K562 (cell line): ENCODE measurements around the gene TIMM10. TPM values are rescaled to one million over a fixed set of nuclear protein-coding genes. Genes with fewer than 3 reads are reported as not detected.

ENCODE experiments used
- ATAC-seq: fragments of 200-7000 bp; cut with Tn5 transposase; 3 replicates; pipeline ENCODE4 v1.9.1; 2020; ENCODE audit warnings: moderate library complexity
- BruUV-seq: library from RNA; stranded (reverse); fragments of 400-500 nt; replicated peaks from 2 replicates; lab custom pipeline; 2021; lab: Mats Ljungman, UMichigan
- CTCF ChIA-PET: fragments of 300-600 bp; formaldehyde crosslinking; extraction: SDS; loops from one replicate; lab custom pipeline; 2021; ENCODE audit warnings: low intra/inter-chr PET ratio; lab: Yijun Ruan, JAX
- POLR2A ChIA-PET: fragments of 300-600, 350-650 bp; sonication (Branson Sonifier 250); formaldehyde crosslinking; extraction: SDS; loops from one replicate; lab custom pipeline; 2021; ENCODE audit warnings: antibody characterized with exemption, inconsistent platforms; lab: Yijun Ruan, JAX
- DNase-seq, 4 experiments: peaks; one replicate each; pipeline versions ENCODE4 v3.0.0 to v3.0.0-alpha.2; 2011 to 2018; ENCODE audit warnings: low spot score in 3 of 4, mixed read lengths in 3 of 4; ENCODE audit errors: extremely low read depth in 1 of 4
- FAIRE-seq: peaks from 2 replicates; lab custom pipeline; 2011; peaks lifted over from hg19 to GRCh38; lab: Jason Lieb, UNC
- H2AFZ ChIP-seq: 2 replicates; pipeline ENCODE4 v1.6.0; 2011; ENCODE audit warnings: low read depth, low read length, control low read depth, inconsistent platforms
- H3K27ac ChIP-seq: fragments of 200-600 bp; 3 replicates; pipeline ENCODE4 v1.8.0; 2011; ENCODE audit warnings: low read depth, mild to moderate bottlenecking, control low read depth, inconsistent platforms, low read length, moderate library complexity, mixed read lengths; ENCODE audit errors: extremely low read depth
- H3K27me3 ChIP-seq, 2 experiments: fragments of 300-600 bp in 1 of 2; 2 replicates in 1 of 2; 3 replicates in 1 of 2; pipeline versions ENCODE4 v1.6.0 to v1.8.0; 2011; ENCODE audit warnings: inconsistent platforms in 2 of 2, low read length in 2 of 2, mild to moderate bottlenecking in 1 of 2, mixed read lengths in 1 of 2, moderate library complexity in 1 of 2; ENCODE audit not compliant: control insufficient read depth in 2 of 2, insufficient read depth in 2 of 2
- H3K36me3 ChIP-seq: fragments of 300-600 bp; 3 replicates; pipeline ENCODE4 v1.8.0; 2011; ENCODE audit warnings: mild to moderate bottlenecking, low read length, inconsistent platforms; ENCODE audit not compliant: control insufficient read depth, insufficient read depth
- H3K4me1 ChIP-seq, 2 experiments: fragments of 200-600 bp in 1 of 2; replicated peaks in 1 of 2; 2 replicates in 1 of 2; 3 replicates in 1 of 2; pipeline versions ENCODE4 v1.5.1 to v1.8.0; 2011; ENCODE audit warnings: inconsistent platforms in 2 of 2, low read length in 2 of 2, mild to moderate bottlenecking in 1 of 2, mixed read lengths in 1 of 2, moderate library complexity in 1 of 2; ENCODE audit not compliant: control insufficient read depth in 2 of 2, insufficient read depth in 2 of 2
- H3K4me2 ChIP-seq: 2 replicates; pipeline ENCODE4 v1.6.1; 2011; ENCODE audit warnings: low read length, control low read depth, inconsistent platforms, mixed read lengths; ENCODE audit not compliant: insufficient read depth
- H3K4me3 ChIP-seq: fragments of 200-600 bp; sonication (generic), shearing (Covaris generic); 2 replicates; pipeline ENCODE4 v1.5.1; 2016; ENCODE audit warnings: control low read depth, inconsistent platforms
- H3K79me2 ChIP-seq: fragments of 200-600 bp; 3 replicates; pipeline ENCODE4 v1.8.0; 2011; ENCODE audit warnings: low read length, inconsistent platforms; ENCODE audit not compliant: control insufficient read depth, insufficient read depth
- H3K9ac ChIP-seq, 2 experiments: 2 replicates each; pipeline versions ENCODE4 v1.6.0 to v1.6.1; 2011; ENCODE audit warnings: low read depth in 2 of 2, low read length in 2 of 2, control low read depth in 1 of 2, inconsistent platforms in 1 of 2, mild to moderate bottlenecking in 1 of 2, mixed read lengths in 1 of 2; ENCODE audit not compliant: insufficient read depth in 1 of 2
- H3K9me1 ChIP-seq: one replicate; pipeline ENCODE4 v1.6.0; 2011; ENCODE audit warnings: inconsistent platforms, mild to moderate bottlenecking, low read length, moderate library complexity; ENCODE audit not compliant: control insufficient read depth, insufficient read depth
- H3K9me3 ChIP-seq: replicated peaks from 2 replicates; pipeline ENCODE4 v1.5.1; 2011; ENCODE audit warnings: low read depth, low read length, inconsistent platforms; ENCODE audit not compliant: control insufficient read depth, insufficient read depth
- H4K20me1 ChIP-seq: replicated peaks from 2 replicates; pipeline ENCODE4 v1.6.1; 2011; ENCODE audit warnings: low read length, inconsistent platforms, mixed read lengths; ENCODE audit not compliant: control insufficient read depth, insufficient read depth
- E2F4 ChIP-seq: sonication (generic); formaldehyde crosslinking; IDR thresholded peaks from 2 replicates; pipeline ENCODE4 v1.8.0; 2022; ENCODE audit warnings: mild to moderate bottlenecking, low read depth, missing genetic modification reagents
- ERF ChIP-seq: fragments of 450-650 bp; formaldehyde crosslinking; IDR thresholded peaks from 2 replicates; pipeline ENCODE4 v1.4.0; 2020; ENCODE audit warnings: mild to moderate bottlenecking, mixed read lengths
- FOXP1 ChIP-seq: sonication (generic); formaldehyde crosslinking; IDR thresholded peaks from 2 replicates; pipeline ENCODE4 v1.8.0; 2022; ENCODE audit warnings: mild to moderate bottlenecking, missing genetic modification reagents
- GTF2A2 ChIP-seq: IDR thresholded peaks from 2 replicates; pipeline ENCODE4 v1.6.1; 2016; ENCODE audit warnings: mild to moderate bottlenecking, missing genetic modification characterization, missing compliant biosample characterization
- POLR2H ChIP-seq: IDR thresholded peaks from 2 replicates; pipeline ENCODE4 v1.6.1; 2016; ENCODE audit warnings: missing genetic modification characterization, low read depth, mild to moderate bottlenecking, control low read depth, missing compliant biosample characterization, moderate library complexity
- PPARD ChIP-seq: fragments of 250-450 bp; sonication (Bioruptor Pico); IDR thresholded peaks from 2 replicates; pipeline ENCODE4 v1.8.0; 2022; ENCODE audit warnings: inconsistent platforms, mild to moderate bottlenecking, moderate library complexity
- RBFOX2 ChIP-seq: fragments of 200-400 bp; formaldehyde crosslinking; IDR thresholded peaks from 2 replicates; pipeline ENCODE4 v1.6.1; 2017; ENCODE audit warnings: low read depth, mild to moderate bottlenecking, low read length, moderate library complexity
- TEAD2 ChIP-seq: fragments of 450-650 bp; IDR thresholded peaks from 2 replicates; pipeline ENCODE4 v1.6.1; 2016; ENCODE audit warnings: missing genetic modification characterization, control low read depth, missing compliant biosample characterization
- THRB ChIP-seq: fragments of 450-650 bp; formaldehyde crosslinking; conservative IDR thresholded peaks from 2 replicates; pipeline ENCODE4 v1.4.0; 2022; ENCODE audit warnings: mild to moderate bottlenecking, missing genetic modification characterization
- U2AF2 ChIP-seq: fragments of 200-400 bp; formaldehyde crosslinking; optimal IDR thresholded peaks from 2 replicates; pipeline ENCODE3; 2017; ENCODE audit warnings: low read depth, mild to moderate bottlenecking, low read length
- ZBTB43 ChIP-seq: sonication (generic); formaldehyde crosslinking; IDR thresholded peaks from 2 replicates; pipeline ENCODE4 v1.8.0; 2023; ENCODE audit warnings: mild to moderate bottlenecking, missing genetic modification reagents
- ZBTB49 ChIP-seq: sonication (generic); formaldehyde crosslinking; IDR thresholded peaks from 2 replicates; pipeline ENCODE4 v1.8.0; 2022; ENCODE audit warnings: missing genetic modification reagents, mild to moderate bottlenecking, borderline replicate concordance
- ZNF830 ChIP-seq: fragments of 250-450 bp; sonication (Bioruptor Pico); IDR thresholded peaks from 2 replicates; pipeline ENCODE4 v1.5.0; 2021; ENCODE audit warnings: mild to moderate bottlenecking
- WGBS: fragments of 100-300 bp; shearing (Covaris generic); methylation state at CpG from one replicate; pipeline ENCODE4 v1.1.6; 2016; ENCODE audit warnings: low coverage, mixed read lengths; ENCODE audit not compliant: insufficient coverage; ENCODE audit errors: missing lambda C conversion rate; 5-methylcytosine and 5-hydroxymethylcytosine counted together
- in situ Hi-C: fragments of 300-500 bp; cut with MboI; formaldehyde crosslinking; loops from 4 replicates; pipeline ENCODE4 v1.15.0; 2018; ENCODE audit warnings: inconsistent platforms, mixed read lengths
- intact Hi-C: fragments of 100-400 bp; cut with micrococcal nuclease; formaldehyde crosslinking; loops from 2 replicates; pipeline ENCODE4 v1.14.2; 2022
- polyA plus RNA-seq, 8 experiments: library from polyadenylated mRNA; depleted of rRNA in 4 of 8; stranded (reverse) in 5 of 8; unstranded in 3 of 8; fragments of >200 nt; fragmentation: Nextera tagmentation in 2 of 8; fragmentation: Illumina TruSeq in 1 of 8; extraction: Ambion mirVana in 2 of 8; extraction: Trizol in 1 of 8; gene quantifications; 2 replicates each; pipeline versions ENCODE4 v1.2.1 to v1.2.3, GENCODE V29; 2011 to 2014; ENCODE audit warnings: inconsistent platforms in 1 of 8, missing spikeins in 1 of 8
- total RNA-seq, 7 experiments: library from RNA; depleted of rRNA in 6 of 7; stranded (reverse); fragments of >200 nt in 6 of 7; fragmentation: Illumina TruSeq in 2 of 7; extraction: Trizol in 2 of 7; gene quantifications; 2 replicates each; pipeline versions ENCODE4 v1.2.1 to v1.2.3, GENCODE V29; 2011 to 2021; ENCODE audit warnings: low replicate concordance in 1 of 7

Gene TIMM10
- total and polyA plus RNA-seq, 9 of the 15 experiments (the other 6 are each of a cell fraction or from before 2014, with no cell fraction given) = 109 to 553 (median 172) TPM

GRCh38 chr11:57504511-57504910 is 26.0 kb downstream of the TIMM10 start:
- Histone ChIP-seq H2AFZ (no peak overlapping the region), H3K4me3 (no peak overlapping the region), H3K4me1 (peaks cover 12 to 17% of the 10 kb centered on the region in 2 experiments), H3K27ac (no peak overlapping the region), H3K9ac (no peak overlapping the region), H3K79me2 (peaks cover 11% of the 10 kb centered on the region; the same call in 2 of the 3 replicates), H3K27me3 (no peaks in the 10 kb centered on the region), H3K9me1 (no peaks in the 10 kb centered on the region), H3K4me2 (no peak overlapping the region), H4K20me1 (peaks cover 14% of the 10 kb centered on the region), H3K9me3 (no peaks in the 10 kb centered on the region), H3K36me3 (peaks cover 65% of the 10 kb centered on the region)
- intact Hi-C loops (no loop called here), in situ Hi-C loops (no loop called here)
- BruUV-seq = no TSS peak
- WGBS = 89% methylated on average over 4 of the region's 4 CpGs
- no peak for FAIRE-seq
- no peak for DNase-seq
- TF ChIP-seq PPARD (CRISPR knock-in tag) (no peak), THRB (CRISPR knock-in tag) (no peak), ERF (CRISPR knock-in tag) (no peak), ZNF830 (no peak), GTF2A2 (tag) (no peak), RBFOX2 (no peak), E2F4 (CRISPR knock-in tag) (no peak), TEAD2 (tag) (no peak), FOXP1 (CRISPR knock-in tag) (no peak), ZBTB49 (CRISPR knock-in tag) (no peak), POLR2H (no peak), ZBTB43 (CRISPR knock-in tag) (no peak), U2AF2 (no peak)
- no peak for ATAC-seq
- POLR2A ChIA-PET = interaction anchor here (0.9 to 1.7 kb wide), 3 partner anchors 9 to 21 kb away, joined by 3 to 7 read pairs (median 4); no protein-coding TSS in a partner anchor
- CTCF ChIA-PET = no interaction called here
